ENCODE data around the gene PTPMT1.

DNA sequence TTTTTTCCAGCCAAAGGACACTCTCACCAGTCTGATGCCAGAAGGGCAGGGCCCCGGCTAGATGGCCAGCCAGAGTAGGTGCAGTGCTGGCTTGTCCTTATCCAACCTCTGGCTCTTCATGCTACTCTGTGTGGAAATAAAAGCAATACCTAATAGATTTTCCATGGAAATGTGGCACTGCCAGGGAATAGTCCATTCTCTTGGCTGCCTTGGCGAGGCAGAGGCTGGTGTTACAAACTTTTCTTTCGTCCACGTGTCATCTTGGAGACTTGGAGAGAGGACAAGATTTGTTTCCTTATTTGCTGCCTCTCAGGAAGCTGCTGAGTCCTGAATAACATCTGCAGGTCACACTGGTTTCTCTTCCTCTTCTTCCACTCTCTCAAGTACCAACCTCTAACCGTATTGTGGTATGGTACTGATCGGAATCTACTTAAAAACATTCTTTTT lies 46.0 kb downstream of the PTPMT1 start:
- TF ChIP-seq, protein P1, sequence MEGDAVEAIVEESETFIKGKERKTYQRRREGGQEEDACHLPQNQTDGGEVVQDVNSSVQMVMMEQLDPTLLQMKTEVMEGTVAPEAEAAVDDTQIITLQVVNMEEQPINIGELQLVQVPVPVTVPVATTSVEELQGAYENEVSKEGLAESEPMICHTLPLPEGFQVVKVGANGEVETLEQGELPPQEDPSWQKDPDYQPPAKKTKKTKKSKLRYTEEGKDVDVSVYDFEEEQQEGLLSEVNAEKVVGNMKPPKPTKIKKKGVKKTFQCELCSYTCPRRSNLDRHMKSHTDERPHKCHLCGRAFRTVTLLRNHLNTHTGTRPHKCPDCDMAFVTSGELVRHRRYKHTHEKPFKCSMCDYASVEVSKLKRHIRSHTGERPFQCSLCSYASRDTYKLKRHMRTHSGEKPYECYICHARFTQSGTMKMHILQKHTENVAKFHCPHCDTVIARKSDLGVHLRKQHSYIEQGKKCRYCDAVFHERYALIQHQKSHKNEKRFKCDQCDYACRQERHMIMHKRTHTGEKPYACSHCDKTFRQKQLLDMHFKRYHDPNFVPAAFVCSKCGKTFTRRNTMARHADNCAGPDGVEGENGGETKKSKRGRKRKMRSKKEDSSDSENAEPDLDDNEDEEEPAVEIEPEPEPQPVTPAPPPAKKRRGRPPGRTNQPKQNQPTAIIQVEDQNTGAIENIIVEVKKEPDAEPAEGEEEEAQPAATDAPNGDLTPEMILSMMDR (IDR thresholded peaks at IDR 0.05): no peak
- no peak for TF ChIP-seq POLR2A (IDR thresholded peaks at IDR 0.05)

Measured in body of pancreas (tissue), 4 donors.